ENCODE measurements around the gene ENPP6. TPM values are rescaled to one million over a fixed set of nuclear protein-coding genes. Genes with fewer than 3 reads are reported as not detected.
"Not testable (repeated sequence)": the region's sequence is repeated elsewhere in the genome, so short reads cannot be mapped to it uniquely, and the experiment has no call there.

The ENPP6 gene
- total RNA-seq, 1 experiment from 2014 or later, result not detected

GRCh38 chr4:184145596-184145995, 72.1 kb downstream of the ENPP6 start:
- Histone ChIP-seq H3K4me3 (ENCODE audit: low read depth, low read length) (no peak overlapping the region), H3K4me1 (no peaks in the 10 kb centered on the region), H3K36me3 (ENCODE audit: control insufficient read depth, insufficient read depth, low read length) (no peaks in the 10 kb centered on the region), H3K27me3 (replicated peaks; ENCODE audit: control insufficient read depth, insufficient read depth, low read length) (no peaks in the 10 kb centered on the region), H3K9me3 (no peaks in the 10 kb centered on the region)
- Mint-ChIP-seq H3K9me3 (ENCODE audit: unreplicated experiment) (no peaks in the 10 kb centered on the region), H3K27me3 (ENCODE audit: insufficient read depth, unreplicated experiment) (peaks cover 8% of the 10 kb centered on the region), H3K4me1 (ENCODE audit: low read depth, unreplicated experiment) (no peaks in the 10 kb centered on the region), H3K36me3 (ENCODE audit: insufficient read depth, unreplicated experiment) (no peaks in the 10 kb centered on the region), H3K4me3 (ENCODE audit: unreplicated experiment) (no peak overlapping the region), H3K27ac (ENCODE audit: unreplicated experiment) (no peak overlapping the region)
- ChIA-PET CTCF (no interaction called here), POLR2A (no interaction called here)
- intact Hi-C loops (cut with micrococcal nuclease; ENCODE audit: unreplicated experiment), result no loop called here
- BruUV-seq (replicated peaks), result no TSS peak
- TF ChIP-seq CTCF (IDR thresholded peaks at IDR 0.05; ENCODE audit: insufficient read depth in 1 of 2, low read depth in 1 of 2, low read length in 1 of 2, severe bottlenecking in 1 of 2, unreplicated experiment in 1 of 2), result no peak
- no peak for DNase-seq

GRCh38 chr4:184143770-184144564, 73.7 kb downstream of the ENPP6 start:
- Histone ChIP-seq H3K4me1 (no peaks in the 10 kb centered on the region), H3K36me3 (ENCODE audit: control insufficient read depth, insufficient read depth, low read length) (no peaks in the 10 kb centered on the region), H3K4me3 (ENCODE audit: low read depth, low read length) (no peak overlapping the region), H3K9me3 (no peaks in the 10 kb centered on the region), H3K27me3 (replicated peaks; ENCODE audit: control insufficient read depth, insufficient read depth, low read length) (no peaks in the 10 kb centered on the region)
- no peak for DNase-seq
- peak in 1 of 2 experiments; percentile 2 for TF ChIP-seq CTCF (IDR thresholded peaks at IDR 0.05; ENCODE audit: insufficient read depth in 1 of 2, low read depth in 1 of 2, low read length in 1 of 2, severe bottlenecking in 1 of 2, unreplicated experiment in 1 of 2)
- no peaks in the 10 kb centered on the region for H3K9me3 Mint-ChIP-seq (ENCODE audit: unreplicated experiment)
- no TSS peak for BruUV-seq (replicated peaks)
- H3K36me3 Mint-ChIP-seq (ENCODE audit: insufficient read depth, unreplicated experiment), result no peaks in the 10 kb centered on the region
- intact Hi-C loops (cut with micrococcal nuclease; ENCODE audit: unreplicated experiment), result no loop called here
- H3K4me3 Mint-ChIP-seq (ENCODE audit: unreplicated experiment), result no peak overlapping the region
- CTCF ChIA-PET, result interaction anchor here (0.6 kb wide), 1 partner anchor 272 kb away, joined by 3 read pairs; no protein-coding TSS in a partner anchor
- POLR2A ChIA-PET, result no interaction called here
- no peaks in the 10 kb centered on the region for H3K4me1 Mint-ChIP-seq (ENCODE audit: low read depth, unreplicated experiment)
- H3K27ac Mint-ChIP-seq (ENCODE audit: unreplicated experiment), result no peak overlapping the region
- peaks cover 8% of the 10 kb centered on the region for H3K27me3 Mint-ChIP-seq (ENCODE audit: insufficient read depth, unreplicated experiment)

GRCh38 chr4:184142121-184143000, 75.3 kb downstream of the ENPP6 start:
- POLR2A ChIA-PET, result no interaction called here
- Mint-ChIP-seq H3K36me3 (ENCODE audit: insufficient read depth, unreplicated experiment) (no peaks in the 10 kb centered on the region), H3K27me3 (ENCODE audit: insufficient read depth, unreplicated experiment) (peaks cover 7% of the 10 kb centered on the region), H3K4me3 (ENCODE audit: unreplicated experiment) (no peak overlapping the region), H3K9me3 (ENCODE audit: unreplicated experiment) (no peaks in the 10 kb centered on the region), H3K4me1 (ENCODE audit: low read depth, unreplicated experiment) (no peaks in the 10 kb centered on the region), H3K27ac (ENCODE audit: unreplicated experiment) (no peak overlapping the region)
- no peak for TF ChIP-seq CTCF (IDR thresholded peaks at IDR 0.05; ENCODE audit: insufficient read depth in 1 of 2, low read depth in 1 of 2, low read length in 1 of 2, severe bottlenecking in 1 of 2, unreplicated experiment in 1 of 2)
- Histone ChIP-seq H3K4me3 (ENCODE audit: low read depth, low read length) (no peak overlapping the region), H3K36me3 (ENCODE audit: control insufficient read depth, insufficient read depth, low read length) (no peaks in the 10 kb centered on the region), H3K4me1 (no peaks in the 10 kb centered on the region), H3K9me3 (0 out of 2 replicates have a peak, but pooled peaks cover under 1% of the 10 kb centered on the region), H3K27me3 (replicated peaks; ENCODE audit: control insufficient read depth, insufficient read depth, low read length) (no peaks in the 10 kb centered on the region)
- intact Hi-C loops (cut with micrococcal nuclease; ENCODE audit: unreplicated experiment), result no loop called here
- CTCF ChIA-PET, result no interaction called here
- DNase-seq, result no peak
- no TSS peak for BruUV-seq (replicated peaks)

GRCh38 chr4:184140901-184141300, 76.8 kb downstream of the ENPP6 start:
- BruUV-seq (replicated peaks); H3K27me3 Mint-ChIP-seq (ENCODE audit: insufficient read depth, unreplicated experiment): not testable (repeated sequence)

More at GRCh38 chr4:184140901-184141300, 76.8 kb downstream of the ENPP6 start:
- CTCF ChIA-PET; DNase-seq; H3K4me3 Mint-ChIP-seq (ENCODE audit: unreplicated experiment); H3K4me3 ChIP-seq (ENCODE audit: low read depth, low read length); H3K27me3 ChIP-seq (replicated peaks; ENCODE audit: control insufficient read depth, insufficient read depth, low read length); H3K36me3 Mint-ChIP-seq (ENCODE audit: insufficient read depth, unreplicated experiment); intact Hi-C loops (cut with micrococcal nuclease; ENCODE audit: unreplicated experiment); H3K36me3 ChIP-seq (ENCODE audit: control insufficient read depth, insufficient read depth, low read length); H3K4me1 Mint-ChIP-seq (ENCODE audit: low read depth, unreplicated experiment); H3K27ac Mint-ChIP-seq (ENCODE audit: unreplicated experiment); H3K4me1 ChIP-seq; POLR2A ChIA-PET: not testable (repeated sequence)
- H3K9me3 ChIP-seq, result peaks cover 11% of the 10 kb centered on the region; the same call in 1 of the 2 replicates
- H3K9me3 Mint-ChIP-seq (ENCODE audit: unreplicated experiment), result peaks cover 14% of the 10 kb centered on the region
